T-cell (primary cell): ENCODE data around the gene GPR132. TPM values are rescaled to one million over a fixed set of nuclear protein-coding genes. Genes with fewer than 3 reads are reported as not detected.
A peak's percentile ranks its signal among the peaks of the same experiment; 100 is the strongest.

ENCODE experiments used
- ATAC-seq, 4 experiments: fragments of 200-7000 bp in 3 of 4; fragments of 150-1000 bp in 1 of 4; cut with Tn5 transposase; replicated peaks in 1 of 4; 1 replicate in 3 of 4; 2 replicates in 1 of 4; pipeline ENCODE4 v1.10.0; 2021; ENCODE audit warnings: moderate library complexity in 3 of 4, mild to moderate bottlenecking in 2 of 4, moderate number of reproducible peaks in 1 of 4
- CTCF ChIA-PET, 2 donors: fragments of 300-600 bp; sonication (Branson Sonifier 250); formaldehyde crosslinking; loops; one replicate each; lab custom pipeline; 2022; ENCODE audit warnings: antibody characterized with exemption in 2 of 2; lab: Charles Lee
- POLR2A ChIA-PET, 2 donors: fragments of 300-600 bp; sonication (Branson Sonifier 250); formaldehyde crosslinking; loops; one replicate each; lab custom pipeline; 2022; ENCODE audit warnings: antibody characterized with exemption in 2 of 2; lab: Charles Lee
- DNase-seq, 35 experiments: peaks; one replicate each; pipeline versions ENCODE4 v3.0.0 to v3.0.0-alpha.2; 2013 to 2023
- H3K27ac ChIP-seq: one replicate; pipeline ENCODE4 v1.5.1; 2013; ENCODE audit warnings: low read length
- H3K27me3 ChIP-seq, 2 experiments: replicated peaks in 1 of 2; 1 replicate in 1 of 2; 2 replicates in 1 of 2; pipeline versions ENCODE4 v1.6.1 to v1.7.0; 2013; ENCODE audit warnings: low read length in 1 of 2, mixed read lengths in 1 of 2; ENCODE audit not compliant: control insufficient read depth in 2 of 2, insufficient read depth in 2 of 2; ENCODE audit errors: extremely low read depth in 1 of 2
- H3K36me3 ChIP-seq, 2 donors: 1 replicate in 1 of 2; 2 replicates in 1 of 2; pipeline versions ENCODE4 v1.6.1 to v1.7.0; 2013; ENCODE audit warnings: low read length in 1 of 2; ENCODE audit not compliant: control insufficient read depth in 2 of 2, insufficient read depth in 1 of 2; ENCODE audit errors: extremely low read depth in 1 of 2
- H3K4me1 ChIP-seq, 2 experiments: 1 replicate in 1 of 2; 2 replicates in 1 of 2; pipeline versions ENCODE4 v1.6.1 to v1.7.0; 2013; ENCODE audit warnings: low read length in 2 of 2, mixed read lengths in 1 of 2; ENCODE audit not compliant: insufficient read depth in 2 of 2, control insufficient read depth in 1 of 2; ENCODE audit errors: extremely low read depth in 1 of 2
- H3K4me3 ChIP-seq, 2 donors: 1 replicate in 1 of 2; 2 replicates in 1 of 2; pipeline versions ENCODE4 v1.5.1 to v1.7.0; 2013; ENCODE audit warnings: mild to moderate bottlenecking in 2 of 2, low read length in 1 of 2, moderate library complexity in 1 of 2; ENCODE audit not compliant: control insufficient read depth in 1 of 2; ENCODE audit errors: extremely low read depth in 1 of 2
- H3K9me3 ChIP-seq: 2 replicates; pipeline ENCODE4 v1.7.0; 2013
- H3K27ac Mint-ChIP-seq, 2 donors: one replicate each; pipeline ENCODE4 v1.8.0; 2020 to 2021; ENCODE audit warnings: mild to moderate bottlenecking in 2 of 2, mixed read lengths in 2 of 2
- H3K27me3 Mint-ChIP-seq, 2 donors: one replicate each; pipeline ENCODE4 v1.8.0; 2021 to 2022; ENCODE audit warnings: mixed read lengths in 2 of 2
- H3K36me3 Mint-ChIP-seq: one replicate; pipeline ENCODE4 v1.8.0; 2021; ENCODE audit warnings: mixed read lengths
- H3K4me1 Mint-ChIP-seq, 3 donors: one replicate each; pipeline ENCODE4 v1.8.0; 2020 to 2022; ENCODE audit warnings: mixed read lengths in 3 of 3, mild to moderate bottlenecking in 1 of 3
- H3K4me3 Mint-ChIP-seq, 3 donors: one replicate each; pipeline ENCODE4 v1.8.0; 2020 to 2022; ENCODE audit warnings: mild to moderate bottlenecking in 3 of 3, mixed read lengths in 3 of 3, moderate library complexity in 3 of 3
- H3K9me3 Mint-ChIP-seq, 3 donors: one replicate each; pipeline ENCODE4 v1.8.0; 2020 to 2022; ENCODE audit warnings: mixed read lengths in 3 of 3
- WGBS: methylation state at CpG from one replicate; pipeline ENCODE4 v1.1.5; 2013; ENCODE audit warnings: missing lambda C conversion rate; ENCODE audit not compliant: insufficient coverage; 5-methylcytosine and 5-hydroxymethylcytosine counted together
- total RNA-seq, 35 experiments: library from RNA in 6 of 35; stranded (reverse) in 6 of 35; fragments of 120-200 nt in 1 of 35; gene quantifications; one replicate each; pipeline versions ENCODE4 v1.2.1 to v1.2.4 and lab custom pipeline; 2013 to 2026

Gene GPR132
- total RNA-seq, 5 donors from 2014 or later (not counting 1 experiment from before 2014, with no cell fraction given) = 47.0 to 58.0 (median 49.7) TPM

- Histone ChIP-seq H3K9me3 (no peaks in the 10 kb centered on the region), H3K4me3 (no peak overlapping the region), H3K36me3 (no peaks in the 10 kb centered on the region), H3K4me1 (peaks cover 16 to 39% of the 10 kb centered on the region in 2 experiments), H3K27ac (no peak overlapping the region), H3K27me3 (no peaks in the 10 kb centered on the region)
- H3K4me1 Mint-ChIP-seq = peaks cover 25 to 33% (median 27%) of the 10 kb centered on the region in 3 donors
- H3K36me3 Mint-ChIP-seq = no peaks in the 10 kb centered on the region
- WGBS = no CpG with 5 or more reads among the region's 1 CpG
- peak overlapping the region in 1 of 2 donors; percentile 12 for H3K27ac Mint-ChIP-seq
- ATAC-seq (no peak), DNase-seq (no peak)
- no peaks in the 10 kb centered on the region for H3K27me3 Mint-ChIP-seq
- no peaks in the 10 kb centered on the region for H3K9me3 Mint-ChIP-seq
- H3K4me3 Mint-ChIP-seq = peak overlapping the region in 1 of 3 donors; percentile 73
- ChIA-PET POLR2A (no interaction called here), CTCF (interaction anchor here in 1 of 2 donors (0.6 to 1.4 kb wide), 2 partner anchors 13 to 1027 kb away, joined by 3 read pairs; partner anchors contain the start of gene GPR132)
These were observed 13.1 kb upstream of the GPR132 start for GRCh38 chr14:105078294-105078693.

DNA sequence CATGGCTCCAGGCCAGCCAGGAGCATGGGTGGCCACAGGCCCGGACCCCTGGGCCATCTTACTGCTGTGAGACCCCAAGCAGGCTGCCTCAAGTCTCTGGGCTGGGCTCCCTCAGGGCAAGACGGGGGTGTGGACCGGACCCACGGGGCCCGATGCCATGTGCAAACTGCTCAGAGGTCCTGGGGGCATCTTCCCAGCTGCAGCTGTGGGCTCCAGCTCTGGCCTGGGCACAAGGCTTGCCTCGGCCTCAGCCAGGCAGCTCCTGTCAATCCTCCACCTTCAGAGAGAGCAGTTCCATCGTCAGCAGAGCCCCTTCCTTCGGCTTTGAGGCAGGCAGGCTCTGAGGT is 12.4 kb upstream of the GPR132 start:
- no peaks in the 10 kb centered on the region for H3K9me3 ChIP-seq
- no peaks in the 10 kb centered on the region for H3K27me3 Mint-ChIP-seq
- no peaks in the 10 kb centered on the region for H3K36me3 Mint-ChIP-seq
- H3K4me1 Mint-ChIP-seq = peaks cover 25 to 33% (median 27%) of the 10 kb centered on the region in 3 donors
- peaks cover 0 to 5% of the 10 kb centered on the region in 2 experiments for H3K27me3 ChIP-seq
- no peak overlapping the region for H3K4me3 ChIP-seq
- CTCF ChIA-PET = interaction anchor here in 1 of 2 donors (1.4 kb wide), 1 partner anchor 12 kb away, joined by 3 read pairs; the partner anchor contains the start of gene GPR132
- no peaks in the 10 kb centered on the region for H3K9me3 Mint-ChIP-seq
- H3K4me3 Mint-ChIP-seq = peak overlapping the region in 1 of 3 donors; percentile 73
- POLR2A ChIA-PET = no interaction called here
- peaks cover 16 to 39% of the 10 kb centered on the region in 2 experiments for H3K4me1 ChIP-seq
- peak overlapping the region; percentile 75 to 89 for H3K27ac Mint-ChIP-seq
- DNase-seq (no peak), ATAC-seq (no peak)
- H3K27ac ChIP-seq = no peak overlapping the region
- no peaks in the 10 kb centered on the region for H3K36me3 ChIP-seq
- WGBS = 86% methylated on average over 7 of the region's 8 CpGs

GRCh38 chr14:105076805-105077648 is 11.8 kb upstream of the GPR132 start:
- Mint-ChIP-seq H3K36me3 (no peaks in the 10 kb centered on the region), H3K4me3 (peak overlapping the region; percentile 1 to 73 (median 64)), H3K4me1 (peaks cover 27 to 37% (median 27%) of the 10 kb centered on the region in 3 donors), H3K27me3 (no peaks in the 10 kb centered on the region), H3K27ac (peak overlapping the region; percentile 75 to 89), H3K9me3 (no peaks in the 10 kb centered on the region)
- H3K27me3 ChIP-seq = peaks cover 0 to 8% of the 10 kb centered on the region in 2 experiments
- ATAC-seq (peak; percentile 60 to 85 (median 73)), DNase-seq (peak in 3 of 35 experiments; percentile 19 to 60 (median 34))
- no peaks in the 10 kb centered on the region for H3K36me3 ChIP-seq
- ChIA-PET POLR2A (no interaction called here), CTCF (interaction anchor here (0.7 to 1.4 kb wide), 2 partner anchors 12 to 168 kb away, joined by 3 read pairs; partner anchors contain the start of gene GPR132 (in 1 of the 2))
- peak overlapping the region; percentile 23 for H3K27ac ChIP-seq
- no peaks in the 10 kb centered on the region for H3K9me3 ChIP-seq
- 19% methylated on average over 11 of the region's 18 CpGs for WGBS
- peaks cover 16 to 39% of the 10 kb centered on the region in 2 experiments for H3K4me1 ChIP-seq
- H3K4me3 ChIP-seq = no peak overlapping the region

- CTCF ChIA-PET = interaction anchor here (0.6 to 0.7 kb wide), 2 partner anchors 167 to 194 kb away, joined by 3 read pairs; no protein-coding TSS in a partner anchor
These were observed 11.1 kb upstream of the GPR132 start for GRCh38 chr14:105076296-105076804.

DNA sequence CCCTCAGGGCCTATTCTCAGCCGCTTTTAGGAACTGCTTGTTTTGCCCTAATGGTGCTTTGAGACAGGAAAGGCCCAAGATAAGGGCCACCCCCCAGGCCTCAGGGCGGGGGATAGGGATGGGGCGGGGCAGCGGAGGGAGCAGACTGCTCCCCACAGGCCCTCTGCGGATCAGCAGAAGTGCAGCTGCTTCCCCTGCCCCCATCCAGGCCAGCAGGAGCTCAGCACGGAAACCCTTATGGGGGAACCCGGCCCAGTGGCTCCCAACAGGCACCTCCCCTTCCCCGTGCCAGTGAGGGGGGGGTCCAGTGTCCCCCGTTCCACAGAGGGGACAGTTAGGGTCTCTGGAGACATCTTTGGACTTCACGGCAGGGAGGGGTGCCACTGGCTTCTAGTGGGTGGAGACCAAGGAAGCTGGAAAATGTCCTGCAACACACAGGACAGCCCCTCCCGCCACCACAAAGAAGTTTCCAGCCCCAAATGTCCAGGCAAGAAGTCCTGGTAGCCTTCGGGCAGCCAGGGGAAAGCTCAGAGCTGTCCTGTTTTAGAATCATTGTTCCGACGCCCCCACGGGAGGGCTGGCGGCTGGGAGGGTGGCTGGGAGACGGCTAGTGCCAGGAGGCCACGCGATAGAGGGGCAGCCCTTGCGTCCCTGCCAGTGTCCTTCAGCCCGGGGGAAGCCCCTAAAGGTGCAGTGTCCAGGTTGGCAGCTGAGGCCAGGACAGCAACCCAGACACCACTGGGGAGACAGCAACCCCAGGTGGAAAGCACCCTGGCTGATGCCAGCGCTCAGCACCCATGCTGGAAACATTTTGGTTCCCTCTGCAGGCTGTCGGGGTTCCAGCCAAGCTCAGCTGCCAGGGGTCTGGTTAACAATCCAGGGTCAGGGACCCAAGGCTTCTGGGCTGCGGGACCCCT is 10.4 kb upstream of the GPR132 start:
- Histone ChIP-seq H3K9me3 (no peaks in the 10 kb centered on the region), H3K4me3 (no peak overlapping the region), H3K36me3 (no peaks in the 10 kb centered on the region), H3K4me1 (peaks cover 16 to 46% of the 10 kb centered on the region in 2 experiments), H3K27me3 (peaks cover 0 to 11% of the 10 kb centered on the region in 2 experiments), H3K27ac (no peak overlapping the region)
- no peaks in the 10 kb centered on the region for H3K9me3 Mint-ChIP-seq
- H3K27me3 Mint-ChIP-seq = no peaks in the 10 kb centered on the region
- peak overlapping the region in 1 of 2 donors; percentile 61 for H3K27ac Mint-ChIP-seq
- DNase-seq (peak in 7 of 35 experiments; percentile 35 to 73 (median 45)), ATAC-seq (peak; percentile 34 to 71 (median 49))
- peaks cover 32 to 44% (median 34%) of the 10 kb centered on the region in 3 donors for H3K4me1 Mint-ChIP-seq
- POLR2A ChIA-PET = interaction anchor here in 1 of 2 donors (0.5 to 0.8 kb wide), 3 partner anchors 9 to 54 kb away, joined by 3 to 4 read pairs (median 4); partner anchors contain the start of gene GPR132
- WGBS = 77% methylated on average over 14 of the region's 24 CpGs
- CTCF ChIA-PET = interaction anchor here in 1 of 2 donors (0.6 kb wide), 2 partner anchors 195 to 203 kb away, joined by 3 read pairs; no protein-coding TSS in a partner anchor
- peak overlapping the region in 1 of 3 donors; percentile 73 for H3K4me3 Mint-ChIP-seq
- no peaks in the 10 kb centered on the region for H3K36me3 Mint-ChIP-seq

More at GRCh38 chr14:105076296-105076804, 11.1 kb upstream of the GPR132 start:
- H3K27me3 Mint-ChIP-seq = no peaks in the 10 kb centered on the region
- POLR2A ChIA-PET = no interaction called here
- peaks cover 16 to 40% of the 10 kb centered on the region in 2 experiments for H3K4me1 ChIP-seq
- H3K9me3 ChIP-seq = no peaks in the 10 kb centered on the region
- DNase-seq (no peak), ATAC-seq (no peak)
- H3K27ac ChIP-seq = peak overlapping the region; percentile 23
- no peaks in the 10 kb centered on the region for H3K36me3 ChIP-seq
- no peak overlapping the region for H3K4me3 ChIP-seq
- 83% methylated on average over 9 of the region's 16 CpGs for WGBS
- no peaks in the 10 kb centered on the region for H3K36me3 Mint-ChIP-seq
- H3K27me3 ChIP-seq = peaks cover 0 to 10% of the 10 kb centered on the region in 2 experiments
- H3K27ac Mint-ChIP-seq = peak overlapping the region; percentile 75 to 89
- H3K4me3 Mint-ChIP-seq = peak overlapping the region in 1 of 3 donors; percentile 73
- peaks cover 31 to 41% (median 31%) of the 10 kb centered on the region in 3 donors for H3K4me1 Mint-ChIP-seq
- H3K9me3 Mint-ChIP-seq = no peaks in the 10 kb centered on the region
